NCI-H2029 treated with DMSO at 0.1 percent for 48 hours (cell line): ENCODE data around the gene MACROD2.

Source experiments
- DNase-seq: peaks from one replicate; lab custom pipeline; 2025; lab: John Stamatoyannopoulos, UW

MACROD2 gene

GRCh38 chr20:14589383-14589782, 594.1 kb downstream of the MACROD2 start:
- DNase-seq, result no peak

DNA sequence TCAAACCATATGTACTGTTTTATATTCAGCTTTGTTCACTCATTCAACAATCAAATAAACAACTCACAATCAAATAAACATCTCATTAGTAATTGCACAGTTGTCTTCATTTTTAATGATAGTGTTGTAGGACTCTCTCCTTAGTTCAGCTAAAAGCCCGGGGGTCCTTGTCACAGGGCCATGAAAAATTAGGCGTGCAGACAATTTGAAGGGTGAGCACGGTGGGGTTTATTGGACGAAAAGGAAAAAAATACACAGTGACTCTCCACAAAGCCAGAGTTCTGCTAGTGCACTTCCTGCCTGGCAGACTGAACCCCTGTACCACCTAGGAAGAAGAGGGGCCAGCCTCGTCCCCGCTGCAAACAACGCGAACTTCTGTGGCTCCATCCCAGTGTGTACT, 599.7 kb downstream of the MACROD2 start:
- DNase-seq, result no peak

- no peak for DNase-seq
Measured at GRCh38 chr20:14597206-14597715, 601.9 kb downstream of the MACROD2 start.

GRCh38 chr20:14599613-14600012, 604.3 kb downstream of the MACROD2 start:
- no peak for DNase-seq

GRCh38 chr20:14600527-14600926, 605.2 kb downstream of the MACROD2 start:
- DNase-seq, result no peak

GRCh38 chr20:14604143-14604542, 608.8 kb downstream of the MACROD2 start:
- no peak for DNase-seq

GRCh38 chr20:14609328-14610221, 614.3 kb downstream of the MACROD2 start:
- no peak for DNase-seq

GRCh38 chr20:14611479-14611878, 616.2 kb downstream of the MACROD2 start:
- DNase-seq, result no peak

GRCh38 chr20:14612391-14612790, 617.1 kb downstream of the MACROD2 start:
- DNase-seq, result no peak

DNA sequence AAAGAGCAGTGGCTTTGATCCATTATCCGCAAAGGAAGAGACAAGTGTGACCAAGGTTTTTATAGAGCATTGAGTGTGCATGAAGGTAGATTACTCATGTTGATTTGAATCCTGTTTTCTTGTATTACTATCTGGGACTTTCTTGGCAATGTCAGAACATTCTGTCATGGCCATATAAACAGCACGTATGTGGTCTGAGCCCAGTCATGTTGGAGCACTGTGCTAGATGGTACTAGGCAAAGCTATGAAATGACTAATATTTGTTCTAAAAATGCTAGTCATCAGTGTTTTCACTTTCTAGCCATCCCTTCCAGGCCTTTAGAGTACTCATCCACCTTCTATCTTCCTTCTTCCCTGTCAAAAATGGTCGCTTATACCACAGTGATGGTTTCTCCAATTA, 620.7 kb downstream of the MACROD2 start:
- no peak for DNase-seq

- DNase-seq, result no peak
Measured at GRCh38 chr20:14617123-14617522, 621.8 kb downstream of the MACROD2 start.

DNA sequence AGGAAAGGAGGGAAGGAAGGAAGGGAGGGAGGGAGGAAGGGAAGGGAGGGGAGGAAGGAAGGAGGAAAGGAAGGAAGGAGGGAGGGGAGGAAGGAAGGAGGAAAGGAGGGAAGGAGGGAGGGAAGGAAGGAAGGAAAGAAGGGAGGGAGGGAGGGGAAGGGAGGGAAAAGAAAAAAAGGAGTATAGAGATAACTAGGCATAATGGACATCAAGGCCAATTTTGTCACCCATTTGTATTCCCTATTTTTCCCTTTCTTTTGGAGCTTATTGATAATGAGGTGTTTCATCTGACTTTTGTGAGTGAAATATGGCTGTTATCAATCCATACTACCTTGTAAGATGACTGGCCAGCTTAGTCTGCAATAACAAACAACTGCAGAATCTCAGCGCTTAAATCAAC, 624.1 kb downstream of the MACROD2 start:
- DNase-seq, result no peak

DNA sequence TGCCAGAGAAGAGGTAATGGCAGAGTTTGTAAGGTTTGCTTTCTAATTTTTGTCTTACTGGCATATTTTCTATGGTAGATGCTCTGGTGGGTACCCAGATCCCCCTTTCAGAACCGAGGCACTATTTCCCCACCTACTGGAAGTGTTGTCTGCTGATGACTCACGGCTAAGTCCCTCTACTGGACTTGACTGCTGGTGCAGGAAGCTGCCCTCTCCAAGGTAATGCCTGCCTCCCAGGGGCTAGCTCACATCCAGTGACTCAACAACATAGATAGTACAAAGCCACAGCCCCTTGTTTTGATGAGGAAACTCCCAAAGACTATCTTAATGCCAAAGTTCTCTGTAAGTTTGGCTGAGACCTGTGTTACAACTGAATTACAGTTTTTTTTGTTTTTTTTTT, 627.5 kb downstream of the MACROD2 start:
- no peak for DNase-seq

DNA sequence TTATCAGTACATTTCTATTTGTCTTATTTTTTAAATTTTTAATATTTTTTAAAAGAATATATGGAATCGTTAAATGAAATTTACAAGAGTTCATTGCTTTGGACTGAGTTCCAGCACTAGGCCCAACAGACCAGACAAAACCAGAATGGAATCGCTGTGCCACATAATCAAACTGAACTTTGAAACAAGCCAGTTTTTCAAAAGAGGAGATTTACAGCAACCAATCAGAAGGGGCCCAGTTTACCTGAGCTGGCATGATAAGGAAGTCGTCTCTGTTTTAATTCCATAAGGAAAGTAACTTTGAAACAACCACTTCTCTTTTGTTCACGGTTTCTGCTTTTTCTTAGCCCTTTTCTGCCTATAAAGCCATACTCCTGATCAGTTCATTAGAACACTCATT, 635.7 kb downstream of the MACROD2 start:
- no peak for DNase-seq

GRCh38 chr20:14632906-14633305, 637.6 kb downstream of the MACROD2 start:
- DNase-seq, result no peak

GRCh38 chr20:14633507-14633906, 638.2 kb downstream of the MACROD2 start:
- no peak for DNase-seq

DNA sequence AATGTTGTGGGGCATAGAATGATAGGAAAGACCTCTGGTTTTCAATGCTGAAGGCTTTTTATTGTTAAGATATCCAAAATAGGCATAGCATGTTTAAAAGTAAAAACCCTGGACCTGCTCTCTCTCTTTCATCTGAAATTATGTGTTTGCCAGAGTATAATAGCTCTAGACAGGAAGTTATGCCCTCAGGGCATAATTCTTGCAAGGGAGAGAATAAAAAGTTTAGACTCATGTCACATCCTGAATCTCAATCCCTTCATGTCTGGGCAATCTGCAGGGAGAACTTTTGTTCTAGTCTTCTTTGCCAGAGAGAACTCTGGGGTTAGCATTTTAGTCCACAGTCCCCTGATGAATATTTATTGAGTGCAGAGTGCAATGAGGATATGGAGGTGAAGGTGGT, 639.3 kb downstream of the MACROD2 start:
- no peak for DNase-seq

- no peak for DNase-seq
Measured at GRCh38 chr20:14637441-14637840, 642.1 kb downstream of the MACROD2 start.

- DNase-seq, result no peak
Measured at GRCh38 chr20:14643146-14643545, 647.8 kb downstream of the MACROD2 start.

DNA sequence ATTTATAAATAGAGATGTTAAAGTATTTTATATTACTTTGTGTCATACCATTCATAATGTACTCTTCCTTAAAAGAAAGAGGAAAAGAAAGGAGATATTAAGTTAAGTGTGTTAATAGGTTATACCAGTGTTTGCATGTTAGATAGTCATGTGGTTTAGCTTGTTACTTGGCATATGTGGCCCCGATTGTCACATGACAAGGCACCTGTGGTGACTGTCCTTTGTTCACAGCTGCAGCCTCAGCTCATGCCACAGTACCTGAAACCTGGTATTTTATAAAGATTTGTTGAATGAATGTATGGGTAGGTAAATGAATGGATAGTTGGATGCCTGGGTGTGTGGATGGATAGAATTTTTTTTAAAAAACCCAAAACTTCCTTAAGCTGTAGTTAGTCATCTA, 648.2 kb downstream of the MACROD2 start:
- no peak for DNase-seq

GRCh38 chr20:14644306-14645097, 649.2 kb downstream of the MACROD2 start:
- DNase-seq, result peak; percentile 55

DNA sequence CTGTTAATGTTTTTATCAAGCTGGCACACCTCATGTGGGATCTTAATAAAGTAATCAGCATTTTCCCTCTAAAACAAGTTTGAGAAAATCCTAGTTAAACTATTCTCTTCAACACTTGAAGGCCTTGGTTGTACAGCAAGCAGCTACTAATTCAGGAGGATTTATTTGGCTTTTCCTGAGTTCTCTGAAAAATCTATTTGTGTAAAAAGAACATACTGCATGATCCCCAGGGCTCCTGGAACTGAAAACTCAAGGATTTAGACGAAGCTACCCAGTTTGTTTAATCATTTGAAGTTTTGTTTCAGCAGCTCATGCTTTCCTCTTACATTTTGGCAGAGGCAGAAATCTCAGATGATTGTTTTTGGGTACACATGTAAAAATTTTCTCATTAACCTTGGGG, 651.7 kb downstream of the MACROD2 start:
- no peak for DNase-seq

GRCh38 chr20:14649662-14650061, 654.3 kb downstream of the MACROD2 start:
- DNase-seq, result no peak
